GM19452 (cell line): ENCODE data around the gene CLEC4M.
"Not testable (repeated sequence)": the region's sequence is repeated elsewhere in the genome, so short reads cannot be mapped to it uniquely, and the experiment has no call there.

Experiments
- ATAC-seq: cut with Tn5 transposase; IDR thresholded peaks from one replicate; pipeline ENCODE4 v1.9.1; 2021; ENCODE audit not compliant: unreplicated experiment

CLEC4M gene

DNA sequence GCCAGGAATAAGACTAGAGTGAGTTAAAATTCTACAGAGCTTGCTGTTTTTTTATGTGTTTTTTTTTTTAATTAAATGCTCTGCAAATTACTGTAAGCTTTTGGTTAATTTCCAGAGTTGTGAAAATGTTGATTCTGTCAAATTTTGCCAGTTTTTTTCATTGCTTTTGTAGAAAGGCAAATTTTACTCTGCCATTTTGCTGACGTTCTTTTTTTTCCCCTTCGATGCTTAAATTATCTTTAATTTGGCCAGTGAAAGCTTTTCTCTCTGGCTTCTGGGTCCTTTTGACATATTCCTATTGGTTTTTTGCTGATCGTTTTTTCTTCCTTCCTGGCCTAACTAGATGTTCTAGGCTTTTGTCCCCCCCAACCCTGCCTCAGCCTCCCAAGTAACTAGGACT is 43.2 kb downstream of the CLEC4M start:
- ATAC-seq: no peak

DNA sequence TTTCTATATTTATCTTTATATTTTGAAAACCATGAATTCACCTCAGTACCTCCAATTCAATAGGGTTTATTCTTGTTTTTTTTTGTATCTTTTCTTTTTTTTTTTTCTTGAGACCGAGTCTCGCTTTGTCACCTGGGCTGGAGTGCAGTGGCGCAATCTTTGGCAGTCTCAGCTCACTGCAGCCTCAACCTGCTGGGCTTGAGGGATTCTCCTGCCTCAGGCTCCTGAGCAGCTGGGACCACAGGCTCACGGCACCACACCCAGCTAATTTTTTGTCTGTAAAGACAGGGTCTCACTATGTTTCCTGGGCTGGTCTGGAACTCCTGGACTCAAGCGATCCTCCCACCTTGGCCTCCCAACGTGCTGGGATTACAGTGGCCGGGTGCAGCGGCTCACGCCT is 43.8 kb downstream of the CLEC4M start:
- ATAC-seq: no peak

DNA sequence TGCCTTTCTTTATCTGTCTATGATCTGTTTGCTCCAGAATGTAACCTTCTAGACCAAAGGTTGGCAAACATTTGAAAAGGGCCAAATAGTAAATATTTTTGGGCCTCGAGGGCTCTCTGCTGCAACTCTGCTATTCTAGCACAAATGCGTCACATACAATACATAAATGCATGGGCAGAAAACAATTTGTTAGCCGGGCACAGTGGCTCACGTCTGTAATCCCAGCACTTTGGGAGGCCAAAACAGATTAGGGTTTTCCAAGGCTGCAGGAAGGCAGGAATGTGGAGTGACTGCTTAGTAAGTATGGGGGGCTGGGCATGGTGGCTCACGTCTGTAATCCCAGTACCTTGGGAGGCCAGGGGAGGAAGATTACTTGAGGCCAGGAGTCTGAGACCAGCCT is 45.1 kb downstream of the CLEC4M start:
- ATAC-seq: no peak

DNA sequence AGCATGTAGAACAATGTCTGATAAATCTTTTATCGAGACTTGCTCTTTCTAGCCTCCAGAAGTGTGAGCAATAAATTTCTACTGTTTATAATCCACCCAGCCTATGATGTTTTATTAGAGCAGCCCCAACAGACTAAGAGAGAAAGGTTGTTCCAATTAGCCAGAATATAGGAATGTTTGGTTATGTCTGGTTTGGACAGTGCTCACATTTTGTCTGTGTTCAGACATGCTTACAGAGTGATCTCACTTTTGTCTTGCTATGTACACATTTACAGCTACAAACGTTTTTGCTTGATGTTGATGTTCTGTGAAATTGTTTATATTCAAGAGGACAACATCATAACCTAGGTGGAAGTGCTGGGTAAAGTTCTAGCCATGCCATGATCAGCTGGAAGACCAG is 48.9 kb downstream of the CLEC4M start:
- no peak for ATAC-seq

DNA sequence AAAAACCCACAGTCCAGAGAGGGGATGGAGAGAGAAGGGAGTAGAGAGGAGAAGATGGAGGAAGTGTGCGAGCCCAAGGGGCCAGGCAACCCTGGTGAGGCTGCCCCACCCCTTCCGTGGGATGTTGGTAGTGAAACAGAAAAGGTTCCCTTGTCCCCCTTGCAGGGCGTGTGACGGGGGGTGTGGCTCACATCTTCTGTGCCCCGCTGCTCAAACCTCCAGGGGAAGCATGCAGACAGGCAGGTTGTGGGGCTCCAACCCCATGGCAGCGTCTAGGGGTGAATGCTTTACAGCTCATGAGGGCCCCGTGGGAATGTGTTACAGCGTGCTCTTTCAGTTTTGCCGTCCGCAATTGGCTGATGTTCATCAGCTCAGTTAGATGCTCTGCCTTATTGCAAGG is 52.3 kb downstream of the CLEC4M start:
- ATAC-seq: no peak

DNA sequence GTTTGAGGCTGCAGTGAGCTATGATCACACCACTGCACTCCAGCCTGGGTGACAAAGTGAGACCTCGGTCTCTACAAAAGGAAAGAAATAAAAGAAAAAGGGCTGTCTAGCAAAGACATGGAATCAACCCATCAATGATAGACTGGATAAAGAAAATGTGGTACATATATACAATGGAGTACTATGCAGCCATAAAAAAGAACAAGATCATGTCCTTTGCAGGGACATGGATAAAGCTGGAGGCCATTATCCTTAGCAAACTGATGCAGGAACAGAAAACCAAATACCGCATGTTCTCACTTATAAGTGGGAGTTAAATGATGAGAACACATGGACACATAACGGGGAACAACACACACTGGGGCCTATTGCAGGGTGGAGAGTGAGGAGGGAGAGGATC is 53.0 kb downstream of the CLEC4M start:
- ATAC-seq: not testable (repeated sequence)

DNA sequence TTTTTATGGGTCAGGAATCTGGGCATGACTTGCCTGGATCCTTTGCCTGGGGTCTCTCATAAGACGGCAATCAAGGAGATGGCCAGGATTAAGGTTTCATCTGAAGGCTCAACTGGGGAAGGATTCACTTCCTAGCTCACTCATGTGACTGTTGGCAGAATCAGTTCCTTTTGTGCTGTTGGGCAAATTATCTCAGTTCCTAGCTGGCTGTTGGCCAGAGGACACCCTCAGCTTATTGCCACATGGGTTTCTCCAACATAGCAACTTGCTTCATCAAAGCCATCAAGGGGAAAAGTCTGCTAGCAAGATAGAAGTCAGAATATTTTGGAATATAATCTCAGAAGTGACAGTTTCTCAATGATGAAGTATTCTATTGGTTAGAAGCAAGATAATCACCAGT is 54.8 kb downstream of the CLEC4M start:
- ATAC-seq: no peak

DNA sequence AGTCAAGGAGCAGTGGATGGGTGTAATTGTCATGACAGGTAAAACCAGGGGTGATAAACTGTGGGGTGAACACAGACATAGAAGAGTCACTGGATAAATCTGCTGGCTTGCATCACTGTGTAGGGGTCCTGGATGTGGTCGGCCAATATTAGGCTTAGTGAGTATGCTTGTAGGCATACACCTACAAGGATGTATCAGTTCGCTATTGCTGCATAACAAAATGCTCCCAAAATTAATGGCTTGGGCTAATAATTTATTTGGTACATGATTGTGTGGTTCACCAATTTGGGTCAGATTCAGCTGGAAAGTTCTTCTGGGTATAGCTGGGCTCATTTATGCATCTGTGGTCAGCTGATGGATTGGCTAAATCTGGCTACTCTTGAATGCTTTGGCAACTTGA is 55.8 kb downstream of the CLEC4M start:
- no peak for ATAC-seq
